Smooth muscle cell (in vitro differentiated cells): ENCODE measurements around the gene MED15. TPM values are rescaled to one million over a fixed set of nuclear protein-coding genes. Genes with fewer than 3 reads are reported as not detected.

Experiments
- DNase-seq: peaks from one replicate; lab custom pipeline; 2025; ENCODE audit not compliant: unreplicated experiment; lab: John Stamatoyannopoulos, UW
- H2AFZ ChIP-seq: fragments of 200-600 bp; sonication (generic); 2 replicates; pipeline ENCODE4 v1.6.0; 2016; ENCODE audit warnings: antibody characterized with exemption, low read depth, mild to moderate bottlenecking
- H3F3A ChIP-seq: fragments of 200-600 bp; sonication (generic); 2 replicates; pipeline ENCODE4 v1.6.0; 2017; ENCODE audit warnings: antibody characterized with exemption, low read depth
- H3K27ac ChIP-seq: fragments of 200-600 bp; sonication (generic); 2 replicates; pipeline ENCODE4 v1.5.1; 2016; ENCODE audit warnings: low read depth, mild to moderate bottlenecking
- H3K27me3 ChIP-seq: fragments of 200-600 bp; sonication (generic); 2 replicates; pipeline ENCODE4 v1.6.1; 2016; ENCODE audit warnings: low read depth, mild to moderate bottlenecking
- H3K36me3 ChIP-seq: fragments of 200-600 bp; sonication (generic); 2 replicates; pipeline ENCODE4 v1.5.1; 2016; ENCODE audit warnings: low read depth
- H3K4me1 ChIP-seq: fragments of 200-600 bp; sonication (generic); 2 replicates; pipeline ENCODE4 v1.5.1; 2016; ENCODE audit warnings: low read depth
- H3K4me2 ChIP-seq: fragments of 200-600 bp; sonication (generic); 2 replicates; pipeline ENCODE4 v1.6.0; 2016; ENCODE audit warnings: mild to moderate bottlenecking
- H3K4me3 ChIP-seq: fragments of 200-600 bp; sonication (generic); 2 replicates; pipeline ENCODE4 v1.5.1; 2016; ENCODE audit warnings: mild to moderate bottlenecking
- H3K79me2 ChIP-seq: fragments of 200-600 bp; sonication (generic); 2 replicates; pipeline ENCODE4 v1.6.0; 2016; ENCODE audit warnings: low read depth, mild to moderate bottlenecking
- H3K9ac ChIP-seq: fragments of 200-600 bp; sonication (generic); 2 replicates; pipeline ENCODE4 v1.6.0; 2016; ENCODE audit warnings: low read depth
- H3K9me3 ChIP-seq: fragments of 200-600 bp; sonication (generic); replicated peaks from 2 replicates; pipeline ENCODE4 v1.5.1; 2016; ENCODE audit warnings: low read depth
- H4K20me1 ChIP-seq: fragments of 200-600 bp; sonication (generic); 2 replicates; pipeline ENCODE4 v1.6.0; 2016; ENCODE audit warnings: low read depth
- WGBS: methylation state at CpG from one replicate; pipeline ENCODE4 v1.1.7; 2016; ENCODE audit warnings: low lambda C conversion rate; 5-methylcytosine and 5-hydroxymethylcytosine counted together
- polyA plus RNA-seq: library from polyadenylated mRNA; unstranded; fragments of >200 nt; fragmentation: Nextera tagmentation; extraction: Ambion mirVana; gene quantifications from 2 replicates; pipeline ENCODE4 v1.2.1, GENCODE V29; 2016
- total RNA-seq: library from RNA; depleted of rRNA; stranded (reverse); fragments of >200 nt; gene quantifications from 2 replicates; pipeline ENCODE4 v1.2.3, GENCODE V29; 2014
- TF ChIP-seq, protein P1 (sequence below): fragments of 200-600 bp; sonication (generic); IDR thresholded peaks from 2 replicates; pipeline ENCODE4 v1.5.1; 2017; ENCODE audit warnings: borderline replicate concordance, mild to moderate bottlenecking, antibody characterized with exemption; ENCODE audit not compliant: insufficient read depth, poor library complexity, severe bottlenecking

The MED15 gene
- total and polyA plus RNA-seq, 2 experiments from 2014 or later: 25.3 to 70.5 TPM

DNA sequence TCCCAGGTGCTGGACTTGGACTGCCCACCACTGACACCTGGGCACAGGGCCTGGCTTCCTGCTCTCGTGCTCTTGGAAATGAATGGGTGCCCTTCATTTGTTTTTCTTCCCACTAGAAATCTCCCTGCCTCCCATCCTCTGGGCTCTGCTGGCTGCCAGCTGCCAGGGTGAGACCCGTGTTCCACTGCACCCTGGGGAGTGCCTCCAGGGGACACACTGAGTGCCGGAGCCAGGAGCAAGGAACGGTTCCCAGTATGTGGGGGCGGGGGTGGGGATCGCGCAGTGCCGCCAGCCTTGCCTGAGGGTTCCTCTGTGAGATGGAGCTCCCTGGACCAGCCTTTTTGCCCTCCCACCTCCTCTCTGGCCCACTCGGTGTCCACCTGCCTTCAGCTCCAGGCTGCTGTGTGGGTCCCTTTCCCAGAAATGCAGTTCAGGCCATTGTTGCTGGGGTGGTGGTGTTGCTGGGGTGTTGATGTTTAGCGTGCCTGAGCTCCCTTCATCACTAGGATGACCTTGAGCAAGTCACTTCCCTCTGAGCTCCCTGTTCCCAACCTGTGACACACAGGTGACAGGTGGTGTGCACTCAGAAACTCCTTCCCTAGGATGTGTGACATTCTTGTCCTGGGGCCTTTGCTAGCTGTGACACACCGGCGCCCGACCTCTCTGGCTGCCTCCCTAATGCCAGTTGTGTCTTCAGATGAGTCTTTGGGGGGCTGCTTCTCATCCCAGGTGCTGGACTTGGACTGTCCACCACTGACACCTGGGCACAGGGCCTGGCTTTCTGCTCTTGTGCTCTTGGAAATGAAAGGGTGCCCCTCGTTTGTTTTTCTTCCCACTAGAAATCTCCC is 72.1 kb downstream of the MED15 start:
- no peak overlapping the region for H3K4me3 ChIP-seq
- H3K9me3 ChIP-seq: no peaks in the 10 kb centered on the region
- no peak overlapping the region for H3K9ac ChIP-seq
- no peak overlapping the region for H2AFZ ChIP-seq
- H3K79me2 ChIP-seq: peaks cover 19% of the 10 kb centered on the region
- no peaks in the 10 kb centered on the region for H3K36me3 ChIP-seq
- H4K20me1 ChIP-seq: peaks cover 99% of the 10 kb centered on the region
- H3K27me3 ChIP-seq: no peaks in the 10 kb centered on the region
- WGBS: 95% methylated on average over 14 of the region's 14 CpGs
- no peaks in the 10 kb centered on the region for H3F3A ChIP-seq
- H3K4me1 ChIP-seq: no peaks in the 10 kb centered on the region
- TF ChIP-seq, protein P1, sequence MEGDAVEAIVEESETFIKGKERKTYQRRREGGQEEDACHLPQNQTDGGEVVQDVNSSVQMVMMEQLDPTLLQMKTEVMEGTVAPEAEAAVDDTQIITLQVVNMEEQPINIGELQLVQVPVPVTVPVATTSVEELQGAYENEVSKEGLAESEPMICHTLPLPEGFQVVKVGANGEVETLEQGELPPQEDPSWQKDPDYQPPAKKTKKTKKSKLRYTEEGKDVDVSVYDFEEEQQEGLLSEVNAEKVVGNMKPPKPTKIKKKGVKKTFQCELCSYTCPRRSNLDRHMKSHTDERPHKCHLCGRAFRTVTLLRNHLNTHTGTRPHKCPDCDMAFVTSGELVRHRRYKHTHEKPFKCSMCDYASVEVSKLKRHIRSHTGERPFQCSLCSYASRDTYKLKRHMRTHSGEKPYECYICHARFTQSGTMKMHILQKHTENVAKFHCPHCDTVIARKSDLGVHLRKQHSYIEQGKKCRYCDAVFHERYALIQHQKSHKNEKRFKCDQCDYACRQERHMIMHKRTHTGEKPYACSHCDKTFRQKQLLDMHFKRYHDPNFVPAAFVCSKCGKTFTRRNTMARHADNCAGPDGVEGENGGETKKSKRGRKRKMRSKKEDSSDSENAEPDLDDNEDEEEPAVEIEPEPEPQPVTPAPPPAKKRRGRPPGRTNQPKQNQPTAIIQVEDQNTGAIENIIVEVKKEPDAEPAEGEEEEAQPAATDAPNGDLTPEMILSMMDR: no peak
- H3K27ac ChIP-seq: no peak overlapping the region
- no peak overlapping the region for H3K4me2 ChIP-seq
- DNase-seq: no peak

DNA sequence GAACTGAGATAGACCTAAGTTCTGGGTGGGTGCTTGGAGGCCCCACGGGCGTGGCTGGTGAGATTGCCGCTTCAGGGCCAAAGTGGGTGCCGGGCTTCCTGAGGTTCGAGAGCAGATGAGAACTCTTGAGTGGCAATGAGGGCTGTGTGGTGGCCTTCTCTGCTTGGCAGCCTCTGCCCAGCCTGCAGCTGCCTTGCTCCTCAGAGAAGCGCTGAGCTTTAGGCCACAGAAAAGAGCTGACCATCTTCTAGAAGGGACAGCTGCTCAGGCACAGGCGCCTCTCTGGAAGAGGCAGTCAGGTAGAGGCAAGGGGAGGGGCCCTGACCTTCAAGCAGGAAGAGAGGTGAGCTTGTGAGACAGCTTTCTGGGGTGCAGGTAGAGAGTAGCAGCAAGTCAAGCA is 72.8 kb downstream of the MED15 start:
- TF ChIP-seq, protein P1: no peak
- Histone ChIP-seq H3K79me2 (peaks cover 13% of the 10 kb centered on the region), H3K4me1 (no peaks in the 10 kb centered on the region), H4K20me1 (peaks cover 97% of the 10 kb centered on the region), H3K36me3 (no peaks in the 10 kb centered on the region), H3K9me3 (no peaks in the 10 kb centered on the region), H2AFZ (no peak overlapping the region), H3K9ac (no peak overlapping the region), H3K4me3 (no peak overlapping the region), H3K4me2 (no peak overlapping the region), H3K27me3 (no peaks in the 10 kb centered on the region), H3F3A (no peaks in the 10 kb centered on the region), H3K27ac (no peak overlapping the region)
- no peak for DNase-seq
- 97% methylated on average over 7 of the region's 7 CpGs for whole genome bisulfite sequencing

DNA sequence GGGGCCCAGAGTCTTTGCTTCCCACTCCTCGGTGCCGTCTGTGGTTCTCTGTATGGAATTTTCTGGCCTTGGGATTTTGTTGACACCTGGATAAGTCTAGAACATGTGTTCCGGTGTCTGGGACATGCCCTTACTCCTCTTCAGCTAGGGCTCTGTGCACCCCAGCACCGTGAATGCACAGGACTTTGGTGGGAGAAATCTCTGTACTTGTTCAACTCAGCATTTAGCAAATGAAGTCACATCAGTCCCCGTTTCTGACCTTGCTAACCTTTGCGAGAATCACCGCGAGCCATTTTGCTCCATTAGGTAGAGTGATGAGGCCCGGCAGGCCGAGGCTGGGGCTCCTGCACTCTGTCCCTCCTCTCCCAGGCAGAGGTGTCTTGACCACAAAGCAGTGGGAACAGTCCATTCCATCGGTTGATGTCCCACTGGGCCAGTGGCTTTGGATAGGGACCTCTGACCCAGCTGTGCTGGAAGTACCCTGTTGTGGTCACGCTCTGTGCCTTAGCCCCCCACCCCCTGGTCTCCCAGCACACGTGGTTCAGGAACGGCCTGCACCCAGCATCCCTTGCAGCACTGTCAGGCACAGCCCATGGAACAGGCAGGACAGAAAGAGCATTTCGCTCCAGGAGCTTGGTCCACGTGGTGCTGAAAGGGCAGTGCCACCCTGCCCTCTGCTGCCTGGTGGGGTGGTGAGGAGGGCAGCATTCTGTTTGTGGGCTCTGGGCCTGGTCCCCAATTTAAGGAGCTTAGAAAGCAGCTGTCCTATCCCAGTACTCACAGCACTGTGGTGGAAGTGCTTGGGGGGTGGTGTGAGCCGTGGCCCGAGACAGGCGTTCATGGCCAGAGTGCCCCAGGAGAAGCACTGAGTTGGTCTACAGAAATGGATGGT is 73.4 kb downstream of the MED15 start:
- no peak overlapping the region for H3K4me2 ChIP-seq
- no peaks in the 10 kb centered on the region for H3K4me1 ChIP-seq
- H3K79me2 ChIP-seq: peaks cover 11% of the 10 kb centered on the region
- no peaks in the 10 kb centered on the region for H3K9me3 ChIP-seq
- no peak overlapping the region for H3K4me3 ChIP-seq
- no peak overlapping the region for H2AFZ ChIP-seq
- no peak overlapping the region for H3K27ac ChIP-seq
- H3K9ac ChIP-seq: no peak overlapping the region
- TF ChIP-seq, protein P1: no peak
- H3F3A ChIP-seq: no peaks in the 10 kb centered on the region
- no peaks in the 10 kb centered on the region for H3K27me3 ChIP-seq
- peaks cover 95% of the 10 kb centered on the region for H4K20me1 ChIP-seq
- H3K36me3 ChIP-seq: no peaks in the 10 kb centered on the region
- no peak for DNase-seq
- 93% methylated on average over 19 of the region's 19 CpGs for WGBS
